ENCODE measurements around the gene FHOD3. TPM values are rescaled to one million over a fixed set of nuclear protein-coding genes. Genes with fewer than 3 reads are reported as not detected.

Gene FHOD3
- total RNA-seq, 2 donors from 2014 or later, result 66.0 to 114 TPM

GRCh38 chr18:36476433-36476832 is 178.9 kb downstream of the FHOD3 start:
- Histone ChIP-seq H3K4me1 (peaks cover 0 to 2% of the 10 kb centered on the region in 2 donors), H3K9me3 (no peaks in the 10 kb centered on the region), H3K36me3 (no peaks in the 10 kb centered on the region), H3K4me3 (no peak overlapping the region), H3K27me3 (no peaks in the 10 kb centered on the region), H3K27ac (no peak overlapping the region)
- no peak for DNase-seq (ENCODE audit: low spot score)
- TF ChIP-seq, protein P1, sequence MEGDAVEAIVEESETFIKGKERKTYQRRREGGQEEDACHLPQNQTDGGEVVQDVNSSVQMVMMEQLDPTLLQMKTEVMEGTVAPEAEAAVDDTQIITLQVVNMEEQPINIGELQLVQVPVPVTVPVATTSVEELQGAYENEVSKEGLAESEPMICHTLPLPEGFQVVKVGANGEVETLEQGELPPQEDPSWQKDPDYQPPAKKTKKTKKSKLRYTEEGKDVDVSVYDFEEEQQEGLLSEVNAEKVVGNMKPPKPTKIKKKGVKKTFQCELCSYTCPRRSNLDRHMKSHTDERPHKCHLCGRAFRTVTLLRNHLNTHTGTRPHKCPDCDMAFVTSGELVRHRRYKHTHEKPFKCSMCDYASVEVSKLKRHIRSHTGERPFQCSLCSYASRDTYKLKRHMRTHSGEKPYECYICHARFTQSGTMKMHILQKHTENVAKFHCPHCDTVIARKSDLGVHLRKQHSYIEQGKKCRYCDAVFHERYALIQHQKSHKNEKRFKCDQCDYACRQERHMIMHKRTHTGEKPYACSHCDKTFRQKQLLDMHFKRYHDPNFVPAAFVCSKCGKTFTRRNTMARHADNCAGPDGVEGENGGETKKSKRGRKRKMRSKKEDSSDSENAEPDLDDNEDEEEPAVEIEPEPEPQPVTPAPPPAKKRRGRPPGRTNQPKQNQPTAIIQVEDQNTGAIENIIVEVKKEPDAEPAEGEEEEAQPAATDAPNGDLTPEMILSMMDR (IDR thresholded peaks at IDR 0.05), result no peak

DNA sequence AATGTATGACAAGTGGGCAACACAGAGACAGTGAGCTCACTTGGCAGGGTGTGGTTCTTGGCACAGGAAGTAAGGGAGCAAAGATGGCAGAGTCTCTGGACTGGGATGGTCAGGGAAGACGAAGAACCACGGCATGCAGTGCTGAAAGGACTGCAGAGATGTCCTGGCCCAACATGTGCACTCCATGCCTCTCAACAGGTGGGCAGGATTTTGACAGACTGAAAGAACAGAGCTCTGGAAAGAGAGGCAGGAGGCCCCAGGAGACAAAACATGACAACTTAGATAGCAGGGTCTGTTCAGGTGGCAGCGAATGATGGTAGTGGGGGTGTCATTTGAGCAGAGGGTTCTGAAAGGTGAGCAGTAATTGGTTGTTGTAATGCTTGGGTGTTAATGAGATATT is 180.3 kb downstream of the FHOD3 start:
- DNase-seq (ENCODE audit: low spot score), result no peak
- no peaks in the 10 kb centered on the region for H3K9me3 ChIP-seq
- no peaks in the 10 kb centered on the region for H3K27me3 ChIP-seq
- no peaks in the 10 kb centered on the region for H3K36me3 ChIP-seq
- TF ChIP-seq, protein P1 (IDR thresholded peaks at IDR 0.05), result no peak
- H3K27ac ChIP-seq, result no peak overlapping the region
- H3K4me3 ChIP-seq, result no peak overlapping the region
- peaks cover 0 to 6% of the 10 kb centered on the region in 2 donors for H3K4me1 ChIP-seq

- H3K4me1 ChIP-seq, result peaks cover 0 to 11% of the 10 kb centered on the region in 2 donors
- no peak for DNase-seq (ENCODE audit: low spot score)
- H3K36me3 ChIP-seq, result no peaks in the 10 kb centered on the region
- no peak overlapping the region for H3K4me3 ChIP-seq
- H3K27ac ChIP-seq, result no peak overlapping the region
- no peaks in the 10 kb centered on the region for H3K9me3 ChIP-seq
- TF ChIP-seq, protein P1 (IDR thresholded peaks at IDR 0.05), result no peak
- no peaks in the 10 kb centered on the region for H3K27me3 ChIP-seq
Measured at GRCh38 chr18:36481201-36481657, 183.7 kb downstream of the FHOD3 start.

DNA sequence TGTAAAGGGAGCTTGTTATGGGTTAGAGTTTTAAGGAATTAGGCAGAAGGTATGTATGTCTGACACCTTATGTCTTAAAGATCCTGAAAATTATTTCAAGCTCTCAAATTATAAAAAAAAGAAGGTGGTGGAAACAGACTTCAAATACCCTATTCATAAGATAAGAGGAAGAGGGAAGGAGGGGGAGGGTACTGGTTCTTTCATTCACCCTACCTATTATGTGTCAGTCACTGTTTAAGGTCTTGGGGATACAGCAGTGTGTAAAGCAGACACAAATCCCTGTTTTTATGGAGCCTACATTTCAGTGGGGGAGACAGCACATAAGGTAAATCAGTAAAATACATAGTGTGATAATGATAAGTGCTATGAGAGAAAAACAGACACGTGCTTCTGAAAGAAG is 184.4 kb downstream of the FHOD3 start:
- Histone ChIP-seq H3K4me1 (peaks cover 0 to 11% of the 10 kb centered on the region in 2 donors), H3K27me3 (no peaks in the 10 kb centered on the region), H3K4me3 (no peak overlapping the region), H3K27ac (no peak overlapping the region), H3K9me3 (no peaks in the 10 kb centered on the region), H3K36me3 (no peaks in the 10 kb centered on the region)
- DNase-seq (ENCODE audit: low spot score), result no peak
- TF ChIP-seq, protein P1 (IDR thresholded peaks at IDR 0.05), result no peak

DNA sequence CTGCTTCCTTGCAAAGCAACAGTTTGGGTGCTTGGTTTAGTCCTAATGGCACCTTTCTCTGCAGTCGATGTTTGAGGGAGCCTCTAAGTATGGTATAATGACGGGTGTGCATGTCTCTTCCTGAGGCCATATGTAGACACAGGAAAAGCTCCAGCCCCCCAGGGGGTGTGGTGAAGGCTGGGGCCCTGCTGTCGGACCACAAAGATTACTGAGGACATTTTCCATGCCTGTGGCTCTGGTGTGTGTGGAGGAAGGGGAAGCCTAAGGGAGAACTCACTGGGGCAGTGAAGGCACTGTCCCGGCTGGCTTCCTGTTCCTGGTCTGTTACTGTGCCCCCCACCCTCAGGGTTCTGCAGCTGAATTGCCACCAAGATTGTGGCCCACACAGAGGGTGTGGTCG is 187.1 kb downstream of the FHOD3 start:
- no peaks in the 10 kb centered on the region for H3K36me3 ChIP-seq
- no peaks in the 10 kb centered on the region for H3K27me3 ChIP-seq
- no peak overlapping the region for H3K4me3 ChIP-seq
- no peak overlapping the region for H3K27ac ChIP-seq
- TF ChIP-seq, protein P1 (IDR thresholded peaks at IDR 0.05), result no peak
- H3K4me1 ChIP-seq, result peaks cover 0 to 22% of the 10 kb centered on the region in 2 donors
- no peaks in the 10 kb centered on the region for H3K9me3 ChIP-seq
- no peak for DNase-seq (ENCODE audit: low spot score)

DNA sequence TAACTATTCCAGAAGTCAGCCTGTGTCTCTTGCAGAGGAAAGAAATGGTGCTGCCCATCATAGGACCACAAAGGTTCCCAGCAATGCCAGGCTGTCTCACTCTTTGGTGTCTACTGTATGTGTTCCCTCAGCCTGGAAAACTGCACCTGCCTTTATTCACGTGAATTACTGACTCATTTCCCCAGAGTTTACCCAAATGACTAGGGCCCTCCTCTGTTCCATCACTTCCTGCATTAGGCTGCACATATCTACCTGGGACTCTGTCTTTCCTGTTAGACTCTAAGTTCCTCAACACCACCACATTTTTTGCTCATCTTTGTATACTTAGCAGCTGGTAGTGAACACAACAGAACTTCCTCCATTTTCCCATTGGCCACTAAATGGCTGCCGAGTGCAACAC is 188.3 kb downstream of the FHOD3 start:
- no peak for DNase-seq (ENCODE audit: low spot score)
- Histone ChIP-seq H3K4me3 (no peak overlapping the region), H3K9me3 (no peaks in the 10 kb centered on the region), H3K27me3 (no peaks in the 10 kb centered on the region), H3K4me1 (peaks cover 0 to 30% of the 10 kb centered on the region in 2 donors), H3K27ac (no peak overlapping the region), H3K36me3 (no peaks in the 10 kb centered on the region)
- TF ChIP-seq, protein P1 (IDR thresholded peaks at IDR 0.05), result no peak

All from right atrium auricular region (tissue), 2 donors.